Stimulated activated CD8-positive, alpha-beta memory T cell treated with anti-CD3 and anti-CD28 coated beads, Interleukin-15, amount 100 ng/mL, for 1 hour (primary cell): ENCODE measurements around the gene LYST.
"Not testable (repeated sequence)": the region's sequence is repeated elsewhere in the genome, so short reads cannot be mapped to it uniquely, and the experiment has no call there.

Source experiments
- DNase-seq: peaks from one replicate; pipeline ENCODE4 v3.0.0-alpha.2; 2020; ENCODE audit warnings: low read depth

LYST gene

DNA sequence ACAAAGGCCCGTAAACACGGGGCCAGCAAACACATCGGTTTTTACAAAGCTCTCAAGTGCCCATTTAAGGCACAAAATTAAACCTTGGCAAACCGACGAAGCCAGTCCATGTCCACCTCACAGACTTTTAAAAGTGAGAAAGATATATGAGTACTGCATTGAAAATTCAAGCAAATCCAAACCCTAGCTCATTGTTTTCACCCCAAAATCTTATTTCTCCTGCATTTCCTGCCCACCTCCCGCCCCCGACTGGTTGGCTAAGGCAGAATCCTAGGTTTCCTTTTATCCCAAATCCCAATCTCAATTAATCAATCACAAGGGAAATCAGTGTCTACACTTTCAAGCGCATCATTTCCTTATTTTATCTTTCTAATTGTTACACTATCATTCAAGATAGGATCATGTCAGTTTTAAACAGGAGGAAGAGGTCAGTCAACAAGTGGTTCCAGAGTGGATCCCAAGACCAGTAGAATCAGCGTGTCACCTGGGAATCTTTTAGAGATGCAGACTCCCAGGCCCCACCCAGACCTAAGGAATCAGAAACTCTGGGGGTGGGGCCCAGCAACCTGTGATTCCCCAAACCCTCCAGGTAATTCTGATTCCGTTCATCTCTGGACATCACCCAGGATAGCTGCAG is 215.4 kb downstream of the LYST start:
- no peak for DNase-seq

DNA sequence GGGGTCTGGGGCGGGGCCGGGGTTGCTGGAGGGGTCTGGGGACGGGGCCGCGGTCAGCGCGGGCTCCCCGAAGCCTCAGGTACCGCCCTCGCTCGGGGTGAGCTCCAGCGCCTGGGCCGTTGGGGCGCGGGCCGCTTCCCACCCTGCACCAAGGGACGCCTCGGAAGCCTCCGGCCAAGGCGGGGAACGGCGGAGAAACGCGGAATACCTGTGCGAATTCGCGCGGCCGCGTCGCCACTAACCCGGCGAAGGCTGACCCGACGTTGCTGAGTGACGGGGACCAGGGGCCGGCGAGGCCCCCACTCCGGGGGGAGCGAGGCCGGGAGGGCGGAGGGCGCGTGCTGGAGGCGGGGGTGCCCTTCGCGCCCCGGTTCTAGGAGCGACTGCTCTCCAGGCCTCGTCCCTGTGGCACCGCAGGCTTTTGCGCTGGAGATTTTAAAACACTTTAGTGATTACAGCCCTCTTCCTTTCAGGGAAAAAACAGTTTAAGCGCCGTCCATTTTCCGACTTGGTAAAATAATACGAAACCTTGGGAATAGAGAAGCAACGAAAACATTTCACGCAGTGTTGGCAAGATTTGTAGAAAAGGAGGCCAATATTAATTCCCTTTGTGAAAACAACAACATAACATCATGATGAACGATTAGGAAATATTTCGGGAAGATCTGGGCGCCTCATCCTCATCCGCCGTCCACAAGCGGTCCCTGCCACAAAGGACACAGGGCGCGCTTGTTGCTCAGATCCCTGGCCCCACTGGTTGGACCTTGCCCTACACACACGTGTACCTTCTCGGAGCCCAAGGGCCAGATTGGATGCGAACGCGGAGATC is 216.2 kb downstream of the LYST start:
- DNase-seq = no peak

DNA sequence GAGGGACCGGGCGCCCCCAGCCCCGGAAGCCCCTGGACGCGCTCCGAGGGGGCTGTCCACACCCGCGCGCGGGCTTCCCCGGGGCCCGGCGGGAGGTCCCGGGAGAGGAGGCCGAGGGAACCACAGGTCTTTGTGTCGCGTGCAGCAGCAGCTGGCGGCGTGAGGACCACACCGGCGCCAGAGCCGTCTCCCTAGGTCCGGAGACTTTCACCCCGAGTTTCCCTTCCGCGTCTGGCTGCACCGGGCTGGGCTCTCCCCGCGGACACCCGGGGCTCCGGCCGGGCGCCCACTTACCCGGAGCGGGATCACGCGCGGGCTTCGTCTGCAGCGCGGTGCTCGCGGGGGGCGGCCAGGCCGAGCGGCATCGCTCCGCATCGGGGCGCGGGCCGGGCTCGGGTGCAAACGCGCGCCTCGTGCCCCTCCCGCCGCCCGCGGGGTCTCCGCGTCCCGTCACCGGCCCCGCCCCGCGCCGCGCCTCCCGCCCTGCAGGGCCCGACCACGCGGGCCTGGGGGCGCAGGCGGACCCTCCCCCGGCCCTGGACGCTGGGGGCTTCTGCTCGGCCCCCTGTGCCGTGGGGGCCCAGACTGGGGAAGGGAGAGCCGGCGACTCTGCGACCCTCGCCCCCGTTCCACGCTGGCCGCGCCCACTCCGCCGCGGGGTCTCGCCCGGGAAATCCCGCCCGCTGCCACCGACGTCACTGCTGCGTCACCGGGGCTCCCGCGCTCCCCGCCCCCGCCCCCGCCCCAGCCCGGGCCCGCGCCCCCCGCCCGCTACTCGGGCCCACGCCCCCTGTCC is 217.1 kb downstream of the LYST start, which contains the start of gene GNG4:
Gene GNG4 (minus strand): TSS at position 417 of the 796 bp plus-strand sequence. CDS start 65,946 bp downstream, outside the sequence.
- no peak for DNase-seq

DNA sequence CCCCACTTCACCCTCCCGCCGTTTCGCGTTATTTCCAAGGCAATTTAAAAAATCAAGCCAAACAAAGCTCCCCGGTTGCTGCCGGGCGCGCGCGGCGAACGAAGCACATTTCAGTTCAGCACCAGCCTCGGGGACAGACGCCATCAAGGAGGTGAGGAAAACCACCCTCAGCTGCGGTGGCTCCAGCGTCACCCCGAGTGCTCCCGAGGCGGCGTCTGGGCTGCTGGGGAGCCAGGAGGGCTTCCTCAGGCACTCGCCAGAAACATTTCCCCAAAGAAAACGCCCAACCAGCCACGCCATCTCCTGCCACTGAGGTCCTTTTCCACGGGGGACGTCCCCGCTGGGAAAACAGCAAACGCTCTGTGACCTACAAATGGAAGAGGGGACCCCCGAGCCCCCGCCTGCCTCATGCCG is 217.7 kb downstream of the LYST start:
- peak; percentile 30 for DNase-seq

DNA sequence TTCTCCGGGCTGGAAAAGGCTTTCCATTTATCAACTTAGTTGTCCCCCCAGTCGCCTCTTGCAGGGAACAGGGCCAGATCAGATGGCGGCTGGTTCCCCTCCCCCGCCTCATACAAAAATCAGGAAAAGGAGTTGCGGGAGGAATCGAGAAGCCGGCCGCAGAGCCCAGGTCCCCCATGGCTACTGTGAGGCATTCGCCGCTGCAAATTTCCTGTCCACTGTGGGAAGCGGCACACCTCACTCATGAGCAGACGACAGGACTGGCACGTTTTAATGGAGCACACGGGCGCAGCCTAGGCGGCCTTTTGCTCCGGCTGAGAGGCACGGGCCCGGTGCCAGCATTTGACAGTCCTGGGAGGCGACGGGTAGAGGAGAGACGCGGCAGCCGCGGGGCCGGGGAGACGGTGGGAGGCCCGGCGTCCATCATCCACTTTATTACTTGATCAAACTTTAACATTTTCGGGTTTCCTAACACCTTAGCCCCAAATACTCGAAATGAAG is 218.2 kb downstream of the LYST start:
- DNase-seq = no peak

DNA sequence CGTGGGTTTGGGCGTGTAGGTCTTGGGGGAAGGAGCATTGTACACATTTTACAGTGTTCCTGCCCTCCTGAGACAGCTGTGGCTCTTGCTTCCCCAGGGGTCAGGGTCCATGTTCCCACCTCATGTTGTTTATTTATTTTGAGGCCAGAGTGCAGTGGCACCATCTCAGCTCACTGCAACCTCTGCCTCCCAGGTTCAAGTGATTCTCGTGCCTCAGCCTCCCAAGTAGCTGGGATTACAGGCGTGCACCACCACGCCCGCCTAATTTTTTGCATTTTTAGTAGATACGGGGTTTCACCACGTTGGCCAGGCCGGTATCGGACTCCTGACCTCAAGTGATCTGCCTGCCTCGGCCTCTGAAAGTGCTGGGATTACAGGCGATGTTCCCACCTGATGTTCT is 219.2 kb downstream of the LYST start:
- not testable (repeated sequence) for DNase-seq

DNA sequence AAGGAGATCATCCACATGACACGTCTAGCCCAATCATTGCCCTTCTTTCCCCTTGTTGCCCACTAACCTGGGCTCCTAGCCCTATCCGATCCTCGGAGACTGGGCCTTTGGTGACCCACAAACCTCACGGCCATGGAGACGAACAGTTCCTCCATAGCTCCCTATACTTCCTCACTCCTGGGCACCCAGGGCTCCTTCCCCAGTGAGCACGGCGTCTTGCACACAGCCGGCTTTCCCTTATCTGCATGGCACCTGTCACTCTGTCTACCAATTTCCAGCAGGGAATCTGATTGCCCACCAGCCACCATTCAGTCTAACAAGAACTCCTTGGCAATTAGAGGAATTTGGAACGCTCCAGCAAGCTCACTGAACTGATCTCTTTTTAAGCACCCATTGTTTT is 220.2 kb downstream of the LYST start:
- DNase-seq = no peak

DNA sequence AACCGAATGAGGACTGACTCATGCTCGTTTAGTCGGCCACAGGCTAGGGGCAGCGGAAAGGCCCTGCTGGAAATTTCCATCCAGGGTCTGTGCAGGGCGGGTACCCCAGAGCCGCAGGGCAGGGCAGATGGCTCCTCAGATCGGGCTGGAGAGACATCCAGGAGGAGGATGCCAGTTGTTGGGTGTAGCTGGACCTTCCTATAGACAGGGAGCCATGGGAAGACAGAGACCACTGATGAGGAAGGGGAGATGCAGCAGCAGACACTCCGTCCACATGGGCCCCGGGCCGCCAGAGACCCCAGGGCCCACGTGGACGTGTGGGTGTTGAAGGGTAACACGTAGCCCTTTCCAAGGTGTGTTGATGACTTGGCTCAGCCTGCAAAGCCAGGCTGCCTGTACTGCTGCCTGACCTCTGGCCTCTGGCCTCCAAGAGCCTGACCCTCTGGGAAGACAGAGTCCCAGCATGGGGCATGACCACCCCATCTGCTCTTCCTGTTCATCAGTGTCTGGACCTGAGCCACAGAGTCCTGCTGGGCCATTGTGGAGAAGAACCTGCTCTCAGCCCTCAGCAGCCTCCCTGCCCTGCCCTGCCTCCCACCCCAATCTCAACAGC is 221.9 kb downstream of the LYST start:
- DNase-seq = no peak

DNA sequence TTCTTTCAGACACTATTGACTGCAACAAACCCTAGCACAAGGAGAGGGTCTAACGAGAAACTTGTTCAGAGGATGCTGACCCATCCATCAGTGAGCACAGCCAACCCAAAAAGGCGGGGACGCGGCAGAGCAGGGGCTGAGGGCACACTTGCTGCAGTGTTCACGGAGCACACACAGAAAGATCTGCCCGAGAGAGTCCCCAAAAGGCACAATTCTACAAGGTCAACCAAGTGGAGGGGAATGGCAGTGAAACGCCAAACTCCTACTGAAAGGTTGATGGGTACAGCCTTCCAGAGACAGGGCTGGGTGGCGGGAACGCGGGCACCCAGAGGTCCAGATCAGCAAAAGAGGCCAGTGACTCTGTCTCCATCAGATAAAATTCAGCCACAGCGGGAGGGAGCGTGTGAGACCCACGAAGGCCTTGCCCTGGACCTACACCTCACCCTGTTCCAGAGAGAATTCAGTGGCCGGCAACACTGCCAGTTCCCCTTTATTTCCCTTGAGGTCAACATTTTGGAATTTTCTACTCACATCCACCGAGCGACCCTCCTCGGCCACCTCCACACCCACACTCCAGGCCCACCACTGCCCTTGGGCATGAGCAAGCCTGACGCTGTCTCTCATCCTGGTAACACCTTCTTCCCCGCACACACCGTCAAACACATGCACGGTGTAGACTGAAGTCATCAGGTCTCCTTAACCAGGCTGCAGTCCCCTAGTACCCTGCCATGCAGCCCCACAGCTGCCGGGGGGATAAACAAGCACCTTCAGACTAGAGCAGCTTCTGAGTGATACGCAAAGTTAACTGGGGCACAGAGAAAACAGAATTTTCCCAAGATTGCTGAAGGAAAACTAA is 222.6 kb downstream of the LYST start:
- no peak for DNase-seq

DNA sequence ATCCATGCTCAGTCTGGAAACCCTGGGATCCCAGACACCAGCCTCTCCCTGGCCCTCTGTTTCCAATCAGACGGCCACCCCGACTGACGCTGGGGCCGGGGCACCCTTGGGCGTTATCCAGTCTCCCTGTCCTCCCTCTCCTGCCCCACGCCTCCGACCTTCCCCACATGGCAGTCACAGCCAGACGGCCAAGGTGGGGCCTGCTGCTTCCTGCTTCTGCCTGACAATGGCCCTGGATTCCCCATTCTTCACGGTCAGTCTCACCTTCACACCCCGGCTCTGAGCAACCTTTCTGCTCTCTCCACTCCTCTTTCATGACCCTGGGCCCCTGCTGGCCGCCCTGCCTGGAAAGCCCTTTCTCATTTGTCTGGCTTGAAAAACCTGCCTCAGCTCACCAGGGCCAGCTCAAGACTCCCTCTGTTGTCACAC is 223.7 kb downstream of the LYST start:
- no peak for DNase-seq

DNA sequence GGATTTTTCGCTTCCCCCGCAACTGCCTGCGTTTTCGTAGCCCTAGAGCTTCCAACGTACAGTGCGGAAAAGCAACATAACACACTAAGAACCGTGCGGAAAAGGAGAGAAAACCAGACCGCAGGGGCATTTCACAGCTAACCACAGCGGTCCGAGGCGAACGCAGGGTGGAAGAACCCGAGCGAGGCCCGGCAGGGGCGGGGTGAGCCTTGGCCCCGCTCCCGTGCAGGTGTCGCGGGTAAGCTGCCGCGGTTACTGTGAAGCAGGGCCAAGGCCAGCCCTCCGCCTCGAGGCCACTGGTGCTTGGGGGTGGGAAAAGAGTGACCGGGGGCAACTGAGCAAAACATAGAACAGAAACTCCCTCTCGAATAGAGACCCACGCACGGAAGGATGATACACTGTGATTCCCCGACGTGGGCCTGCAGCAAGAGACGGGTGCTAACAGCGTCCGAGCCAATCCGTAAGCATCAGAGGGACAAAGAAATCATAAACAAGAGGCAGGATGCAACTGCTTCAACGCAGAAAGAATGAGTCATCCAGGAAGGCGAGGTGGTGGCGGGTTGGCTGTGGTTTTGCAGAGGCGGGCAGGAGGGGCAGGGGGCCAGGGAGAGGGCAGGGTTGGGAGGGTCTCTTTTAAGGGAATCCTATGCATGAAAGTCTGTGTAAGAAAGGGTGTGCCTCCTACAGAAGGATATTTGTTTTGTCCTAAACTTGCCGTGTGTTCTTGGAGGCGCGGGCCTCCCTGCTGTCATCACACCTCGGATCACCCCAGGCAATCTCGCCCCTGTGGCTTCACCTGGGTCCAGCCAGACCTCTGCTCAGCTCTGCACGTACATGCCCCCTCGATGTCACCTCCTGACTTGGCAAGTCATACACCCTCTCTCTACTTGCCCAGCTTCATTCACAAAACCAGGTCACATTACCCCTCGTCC is 224.4 kb downstream of the LYST start:
- DNase-seq = peak; percentile 23

DNA sequence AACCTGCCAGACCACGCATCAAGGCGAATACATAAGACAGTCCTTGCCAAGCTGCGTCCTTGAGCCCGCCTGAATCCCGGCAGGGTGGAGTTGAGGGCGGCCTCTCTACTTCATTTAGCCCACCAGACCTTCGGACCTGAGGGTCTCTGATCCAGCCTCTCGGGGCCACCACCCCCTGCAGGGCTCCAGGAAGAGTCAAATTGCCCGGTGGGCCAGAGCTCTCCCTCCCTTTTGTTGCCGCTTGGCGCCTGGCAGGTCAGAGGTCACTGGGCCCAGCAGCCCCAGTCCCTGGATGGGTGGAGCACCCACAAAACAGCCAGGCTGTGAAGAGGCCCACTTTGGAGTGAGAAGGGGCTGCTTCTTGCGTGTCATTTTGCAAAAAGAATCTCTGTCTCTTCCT is 226.1 kb downstream of the LYST start:
- no peak for DNase-seq

DNA sequence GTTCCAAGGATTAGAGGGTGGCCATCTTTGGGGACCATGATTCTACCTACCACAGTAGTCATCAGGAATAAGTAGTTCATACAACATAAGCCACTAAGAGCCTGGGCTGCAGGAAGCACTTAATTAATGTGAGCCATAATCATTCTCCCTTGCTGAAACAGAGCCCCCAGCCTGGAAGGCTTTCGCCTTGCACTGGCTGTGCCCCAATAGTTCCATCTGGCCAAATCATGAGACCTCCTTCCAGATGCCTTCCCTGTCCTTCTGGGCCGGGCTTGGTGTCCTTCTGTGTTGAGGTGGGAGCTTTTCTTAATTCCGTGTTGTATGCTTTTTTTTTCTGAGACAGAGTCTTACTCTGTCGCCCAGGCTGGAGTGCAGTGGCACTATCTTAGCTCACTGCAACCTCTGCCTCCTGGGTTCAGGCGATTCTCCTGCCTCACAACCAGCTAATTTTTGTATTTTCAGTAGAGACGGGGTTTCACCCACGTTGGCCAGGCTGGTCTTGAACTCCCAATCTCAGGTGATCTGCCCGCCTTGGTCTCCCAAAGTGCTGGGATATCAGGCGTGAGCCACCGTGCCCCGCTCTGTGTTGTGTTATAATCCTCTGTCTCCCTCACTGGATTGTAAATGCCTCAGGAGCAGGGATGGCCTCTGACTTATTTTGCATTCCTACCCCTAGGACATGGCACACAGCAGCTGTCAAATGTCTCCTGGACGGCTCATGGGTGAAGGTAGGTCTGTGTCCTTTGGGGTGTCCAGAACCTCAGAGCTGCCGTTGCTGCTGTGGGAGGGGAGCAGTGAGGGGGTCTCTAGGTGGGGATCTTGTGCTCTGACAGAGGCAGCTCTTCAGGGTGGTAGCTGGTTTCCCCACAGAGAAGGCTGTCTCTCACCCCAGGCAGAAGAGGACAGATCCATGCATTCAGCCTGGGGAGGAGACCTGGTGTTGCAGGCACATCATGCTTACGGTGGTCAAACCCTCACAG is 227.2 kb downstream of the LYST start:
- DNase-seq = no peak

DNA sequence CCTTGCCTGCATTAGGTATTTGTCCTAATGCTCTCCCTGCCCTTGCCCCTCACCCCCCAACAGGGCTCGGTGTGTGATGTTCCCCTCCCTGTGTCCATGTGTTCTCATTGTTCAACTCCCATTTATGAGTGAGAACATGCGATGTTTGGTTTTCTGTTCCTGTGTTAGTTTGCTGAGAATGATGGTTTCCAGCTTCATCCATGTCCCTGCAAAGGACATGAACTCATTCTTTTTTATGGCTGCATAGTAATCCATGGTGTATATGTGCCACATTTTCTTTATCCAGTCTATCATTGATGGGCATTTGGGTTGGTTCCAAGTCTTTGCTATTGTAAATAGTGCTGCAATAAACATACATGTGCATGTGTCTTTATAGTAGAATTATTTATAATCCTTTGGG is 228.1 kb downstream of the LYST start:
- not testable (repeated sequence) for DNase-seq

DNA sequence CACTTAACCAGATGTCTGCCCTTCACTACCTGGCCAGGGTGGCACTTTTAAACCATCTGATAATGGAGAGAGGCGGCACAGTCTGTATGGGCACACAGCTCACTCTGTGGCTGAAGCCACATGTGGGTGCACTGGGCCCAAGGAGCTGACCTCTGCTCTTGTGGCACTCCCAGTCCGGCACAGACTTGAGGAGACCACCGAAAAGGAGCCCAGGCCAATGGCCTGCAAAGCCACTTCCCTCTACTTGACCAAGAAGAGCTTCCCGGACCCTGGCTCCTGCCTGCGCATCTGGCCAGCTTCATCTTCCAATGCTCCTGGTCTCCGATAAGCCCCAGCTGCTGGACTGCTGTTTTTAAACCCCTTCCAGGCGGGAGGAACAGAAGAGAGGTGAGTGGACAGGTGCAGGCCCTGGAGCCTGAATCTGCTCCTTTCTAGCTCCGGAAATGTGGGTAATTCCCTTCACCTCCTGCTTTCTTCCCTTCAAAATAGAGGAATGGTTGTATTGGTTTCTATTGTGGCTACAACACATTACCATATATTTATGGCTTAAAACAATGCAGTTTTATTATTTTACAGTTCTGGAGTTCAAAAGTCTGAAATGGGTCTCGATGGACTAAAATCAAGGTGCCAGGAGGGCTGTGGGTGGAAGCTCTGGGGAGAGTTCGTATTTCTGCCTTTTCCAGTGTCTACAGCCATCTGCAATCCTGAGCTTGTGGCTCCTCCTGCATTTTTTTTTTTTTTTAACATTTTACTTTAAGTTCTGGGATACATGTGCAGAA is 228.8 kb downstream of the LYST start:
- no peak for DNase-seq

DNA sequence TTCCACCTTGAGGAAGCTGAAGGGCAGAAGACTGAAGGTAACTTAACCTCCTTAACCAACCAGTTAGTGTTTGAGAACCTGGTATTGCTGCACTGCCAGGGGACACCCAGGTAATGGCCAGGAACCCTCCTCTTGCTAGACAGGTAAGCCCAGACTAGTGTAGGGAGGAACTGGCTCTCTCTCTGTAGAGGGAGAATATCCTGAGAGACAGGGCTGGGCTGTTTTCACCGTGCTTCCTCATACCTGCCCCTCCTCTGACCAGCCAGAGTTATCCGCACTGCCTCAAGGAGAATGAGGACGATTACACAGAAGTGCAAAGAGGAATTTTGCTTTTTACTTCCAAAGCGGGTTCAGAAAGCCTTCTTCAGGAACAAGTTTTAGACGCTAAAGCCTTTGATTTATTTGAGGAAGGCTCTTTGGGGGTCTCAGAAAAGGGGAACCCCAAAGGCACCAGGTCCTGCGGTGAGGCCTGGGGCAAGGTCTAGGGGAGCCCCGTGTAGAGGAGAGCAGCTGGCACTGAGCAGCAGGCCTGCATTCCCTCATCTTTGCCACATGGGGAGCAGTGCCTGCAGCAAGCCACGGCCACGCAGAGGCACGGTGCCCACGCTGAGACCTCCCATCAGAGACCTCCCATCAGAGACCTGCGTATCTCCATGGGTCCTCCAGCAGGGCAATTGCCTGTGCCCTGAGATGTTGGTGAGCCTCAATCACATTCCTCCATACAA is 230.6 kb downstream of the LYST start:
- no peak for DNase-seq
